Ishikawa (cell line): ENCODE measurements around the gene DENND11.
A peak's percentile ranks its signal among the peaks of the same experiment; 100 is the strongest.

ENCODE experiments used
- CEBPB ChIP-seq: IDR thresholded peaks from 2 replicates; pipeline ENCODE4 v1.6.1; 2012
- CREB1 ChIP-seq: IDR thresholded peaks from 2 replicates; pipeline ENCODE4 v1.6.1; 2012; ENCODE audit warnings: low read depth
- EGR1 ChIP-seq: IDR thresholded peaks from 2 replicates; pipeline ENCODE4 v1.6.1; 2012
- EP300 ChIP-seq: IDR thresholded peaks from 2 replicates; pipeline ENCODE4 v1.6.1; 2012; ENCODE audit warnings: borderline replicate concordance
- FOXM1 ChIP-seq: IDR thresholded peaks from 2 replicates; pipeline ENCODE4 v1.6.1; 2012; ENCODE audit warnings: low read depth, borderline replicate concordance
- NFIC ChIP-seq: IDR thresholded peaks from 2 replicates; pipeline ENCODE4 v1.6.1; 2012
- RAD21 ChIP-seq: IDR thresholded peaks from 2 replicates; pipeline ENCODE4 v1.6.1; 2012; ENCODE audit warnings: low read depth
- TAF1 ChIP-seq: IDR thresholded peaks from 2 replicates; pipeline ENCODE4 v1.6.1; 2012; ENCODE audit warnings: low read depth, mild to moderate bottlenecking
- TEAD4 ChIP-seq: IDR thresholded peaks from 2 replicates; pipeline ENCODE4 v1.6.1; 2012
- YY1 ChIP-seq: IDR thresholded peaks from 2 replicates; pipeline ENCODE4 v1.6.1; 2012; ENCODE audit warnings: low read depth
- TF ChIP-seq, protein P1 (sequence below): IDR thresholded peaks from 2 replicates; pipeline ENCODE4 v1.6.1; 2012; ENCODE audit warnings: low read depth, mild to moderate bottlenecking
- TF ChIP-seq, protein P2 (sequence below): IDR thresholded peaks from 2 replicates; pipeline ENCODE4 v1.6.1; 2012

DNA sequence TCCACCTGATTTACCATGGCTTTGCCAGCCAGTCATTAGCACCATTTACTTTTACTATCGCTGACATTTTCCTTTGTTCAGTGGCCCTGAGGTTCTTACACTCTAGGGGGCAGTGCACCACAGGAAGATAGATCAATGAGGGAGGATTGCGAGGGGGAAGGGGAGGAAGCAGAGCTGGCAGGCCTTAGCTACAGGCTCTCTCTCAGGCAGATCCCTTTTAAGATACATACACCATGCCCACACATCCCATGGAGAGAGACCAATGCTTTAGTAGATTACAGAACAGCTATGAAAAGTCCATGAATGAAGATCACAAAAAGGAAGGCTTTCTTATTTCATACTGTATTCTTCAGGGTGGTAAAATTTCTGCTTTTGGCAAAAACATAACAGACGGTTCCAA lies 47.4 kb downstream of the DENND11 start:
- TF ChIP-seq, protein P1, sequence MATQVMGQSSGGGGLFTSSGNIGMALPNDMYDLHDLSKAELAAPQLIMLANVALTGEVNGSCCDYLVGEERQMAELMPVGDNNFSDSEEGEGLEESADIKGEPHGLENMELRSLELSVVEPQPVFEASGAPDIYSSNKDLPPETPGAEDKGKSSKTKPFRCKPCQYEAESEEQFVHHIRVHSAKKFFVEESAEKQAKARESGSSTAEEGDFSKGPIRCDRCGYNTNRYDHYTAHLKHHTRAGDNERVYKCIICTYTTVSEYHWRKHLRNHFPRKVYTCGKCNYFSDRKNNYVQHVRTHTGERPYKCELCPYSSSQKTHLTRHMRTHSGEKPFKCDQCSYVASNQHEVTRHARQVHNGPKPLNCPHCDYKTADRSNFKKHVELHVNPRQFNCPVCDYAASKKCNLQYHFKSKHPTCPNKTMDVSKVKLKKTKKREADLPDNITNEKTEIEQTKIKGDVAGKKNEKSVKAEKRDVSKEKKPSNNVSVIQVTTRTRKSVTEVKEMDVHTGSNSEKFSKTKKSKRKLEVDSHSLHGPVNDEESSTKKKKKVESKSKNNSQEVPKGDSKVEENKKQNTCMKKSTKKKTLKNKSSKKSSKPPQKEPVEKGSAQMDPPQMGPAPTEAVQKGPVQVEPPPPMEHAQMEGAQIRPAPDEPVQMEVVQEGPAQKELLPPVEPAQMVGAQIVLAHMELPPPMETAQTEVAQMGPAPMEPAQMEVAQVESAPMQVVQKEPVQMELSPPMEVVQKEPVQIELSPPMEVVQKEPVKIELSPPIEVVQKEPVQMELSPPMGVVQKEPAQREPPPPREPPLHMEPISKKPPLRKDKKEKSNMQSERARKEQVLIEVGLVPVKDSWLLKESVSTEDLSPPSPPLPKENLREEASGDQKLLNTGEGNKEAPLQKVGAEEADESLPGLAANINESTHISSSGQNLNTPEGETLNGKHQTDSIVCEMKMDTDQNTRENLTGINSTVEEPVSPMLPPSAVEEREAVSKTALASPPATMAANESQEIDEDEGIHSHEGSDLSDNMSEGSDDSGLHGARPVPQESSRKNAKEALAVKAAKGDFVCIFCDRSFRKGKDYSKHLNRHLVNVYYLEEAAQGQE: no peak
- TF ChIP-seq, protein P2, sequence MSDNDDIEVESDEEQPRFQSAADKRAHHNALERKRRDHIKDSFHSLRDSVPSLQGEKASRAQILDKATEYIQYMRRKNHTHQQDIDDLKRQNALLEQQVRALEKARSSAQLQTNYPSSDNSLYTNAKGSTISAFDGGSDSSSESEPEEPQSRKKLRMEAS: no peak
- TF ChIP-seq YY1 (no peak), CREB1 (no peak), TEAD4 (0 out of 2 replicates have a peak, but pooled peaks have one; percentile 14), TAF1 (no peak), RAD21 (peak; percentile 81), EGR1 (no peak), EP300 (no peak), NFIC (no peak), FOXM1 (no peak), CEBPB (no peak)
